Stimulated activated CD8-positive, alpha-beta memory T cell treated with anti-CD3 and anti-CD28 coated beads, Interleukin-7, amount 100 ng/mL, for 4 hours (primary cell): ENCODE measurements around the gene GJD3.

Experiments
- DNase-seq, 2 donors: peaks; one replicate each; pipeline ENCODE4 v3.0.0-alpha.2; 2020; ENCODE audit warnings: low read depth in 2 of 2

GJD3 gene

DNA sequence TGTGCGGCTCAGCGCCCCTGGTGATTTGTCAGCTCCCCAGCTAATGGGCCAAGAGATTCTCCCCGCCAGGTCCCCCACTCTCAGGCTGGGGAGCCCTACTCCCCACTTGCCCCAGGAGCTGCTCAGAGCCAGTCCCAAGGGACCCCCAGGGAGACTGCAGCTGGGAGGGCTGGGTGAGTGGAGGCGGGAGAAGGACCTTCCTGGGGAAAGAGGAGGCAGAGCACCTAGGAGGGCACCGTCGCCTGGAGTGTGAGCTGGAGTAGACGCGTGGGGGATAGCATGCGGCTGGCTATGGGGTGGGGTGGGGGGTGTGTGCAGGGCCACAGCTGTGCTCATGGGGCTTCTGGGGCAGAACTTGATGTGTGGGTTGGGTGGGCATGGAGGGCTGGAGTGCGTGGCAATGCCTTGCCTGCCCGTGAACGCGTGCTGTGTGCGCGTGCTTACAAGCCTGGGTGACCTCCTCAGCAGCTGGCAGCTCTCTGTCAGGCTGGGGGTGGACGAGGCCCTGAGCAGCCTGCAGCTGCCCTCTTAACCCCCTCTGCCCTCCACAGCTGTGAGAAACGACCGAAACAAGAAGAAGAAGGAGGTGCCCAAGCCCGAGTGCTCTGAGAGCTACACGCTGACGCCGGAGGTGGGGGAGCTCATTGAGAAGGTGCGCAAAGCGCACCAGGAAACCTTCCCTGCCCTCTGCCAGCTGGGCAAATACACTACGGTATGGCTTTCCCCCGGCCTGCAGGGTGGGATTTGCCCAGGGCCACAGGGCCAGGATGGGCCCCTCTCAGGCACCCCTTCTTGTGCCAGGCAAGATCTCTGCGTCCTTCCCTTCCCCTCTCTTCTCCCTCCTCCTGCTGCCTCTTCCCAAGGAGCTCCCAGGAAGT lies 12.9 kb downstream of the GJD3 start:
- DNase-seq, result no peak

- no peak for DNase-seq
Observed at GRCh38 chr17:40350689-40351358, 13.7 kb downstream of the GJD3 start.

- no peak for DNase-seq
Observed at GRCh38 chr17:40349895-40350688, 14.4 kb downstream of the GJD3 start.

DNA sequence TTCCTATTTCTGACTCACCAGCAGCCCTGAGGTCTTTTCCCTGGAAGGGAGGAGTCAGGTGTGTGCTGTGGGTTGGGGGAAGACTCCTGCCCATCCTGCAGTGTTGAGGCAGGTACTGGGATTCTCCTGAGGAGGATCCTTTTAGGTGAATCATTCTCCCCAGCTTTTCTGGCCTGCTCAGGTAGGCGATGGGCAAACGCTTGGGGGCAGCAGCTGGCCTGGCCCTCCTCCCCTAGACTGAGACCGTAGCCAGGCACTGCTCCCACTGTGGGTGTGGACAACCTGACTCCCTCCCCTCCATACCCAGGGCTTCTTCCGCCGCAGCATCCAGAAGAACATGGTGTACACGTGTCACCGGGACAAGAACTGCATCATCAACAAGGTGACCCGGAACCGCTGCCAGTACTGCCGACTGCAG lies 15.1 kb downstream of the GJD3 start:
- no peak for DNase-seq

DNA sequence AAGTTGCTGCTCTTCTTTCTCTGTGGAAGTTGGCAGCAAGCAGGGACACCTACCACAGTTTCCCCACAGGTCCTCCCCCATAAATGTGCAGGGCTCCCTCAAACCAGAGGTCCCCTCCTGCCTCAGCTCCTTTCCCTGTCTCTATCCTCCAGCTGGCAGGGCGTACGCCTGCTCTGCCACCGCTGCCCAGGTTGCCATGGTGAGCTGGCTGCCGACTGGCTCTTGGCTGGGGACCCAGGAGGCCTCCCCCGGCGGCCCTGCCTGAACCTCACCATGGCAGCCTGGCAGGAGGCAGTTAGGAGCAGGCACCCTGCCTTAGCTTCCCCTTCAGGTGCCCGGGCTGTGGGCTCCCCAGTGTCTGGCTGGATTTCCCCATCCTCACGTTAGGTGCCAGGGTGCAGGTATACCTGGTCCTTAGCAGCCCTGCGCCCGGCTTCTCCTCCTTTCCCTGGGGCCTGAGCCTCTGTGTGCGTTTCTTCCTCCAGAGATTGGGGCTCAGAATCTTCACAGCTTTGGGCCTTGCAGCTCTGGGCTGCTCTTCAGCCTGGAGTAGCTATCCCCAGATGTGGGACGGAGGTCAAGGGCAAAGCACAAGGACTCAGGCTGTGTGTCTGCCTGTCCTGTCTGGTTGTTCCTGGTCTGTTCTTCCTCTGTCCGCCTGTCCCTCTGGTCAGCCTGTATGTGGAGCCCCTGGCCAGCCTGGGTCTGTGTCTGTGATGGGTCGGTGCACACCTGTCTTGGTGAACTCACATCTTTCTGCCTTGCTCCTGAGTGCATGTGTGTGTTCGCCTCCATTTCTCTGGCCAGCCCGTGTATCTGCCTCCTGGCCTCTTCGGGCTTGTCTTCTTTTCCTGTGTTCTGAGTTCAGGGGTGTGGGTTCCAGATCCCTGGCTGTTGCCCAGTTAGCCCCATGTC lies 15.7 kb downstream of the GJD3 start:
- DNase-seq, result no peak

DNA sequence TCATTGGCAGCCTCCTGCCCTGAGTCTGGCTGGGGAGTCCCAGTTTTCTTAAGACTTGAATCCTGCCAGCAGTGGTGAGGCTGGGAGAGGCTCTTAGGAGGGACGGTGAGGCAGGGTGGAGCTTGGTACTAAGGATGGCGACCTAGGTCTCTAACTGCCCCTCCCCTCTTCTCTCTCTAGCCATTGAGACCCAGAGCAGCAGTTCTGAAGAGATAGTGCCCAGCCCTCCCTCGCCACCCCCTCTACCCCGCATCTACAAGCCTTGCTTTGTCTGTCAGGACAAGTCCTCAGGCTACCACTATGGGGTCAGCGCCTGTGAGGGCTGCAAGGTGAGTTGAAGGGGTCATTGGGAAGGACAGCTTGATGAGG lies 16.4 kb downstream of the GJD3 start:
- DNase-seq, result no peak

DNA sequence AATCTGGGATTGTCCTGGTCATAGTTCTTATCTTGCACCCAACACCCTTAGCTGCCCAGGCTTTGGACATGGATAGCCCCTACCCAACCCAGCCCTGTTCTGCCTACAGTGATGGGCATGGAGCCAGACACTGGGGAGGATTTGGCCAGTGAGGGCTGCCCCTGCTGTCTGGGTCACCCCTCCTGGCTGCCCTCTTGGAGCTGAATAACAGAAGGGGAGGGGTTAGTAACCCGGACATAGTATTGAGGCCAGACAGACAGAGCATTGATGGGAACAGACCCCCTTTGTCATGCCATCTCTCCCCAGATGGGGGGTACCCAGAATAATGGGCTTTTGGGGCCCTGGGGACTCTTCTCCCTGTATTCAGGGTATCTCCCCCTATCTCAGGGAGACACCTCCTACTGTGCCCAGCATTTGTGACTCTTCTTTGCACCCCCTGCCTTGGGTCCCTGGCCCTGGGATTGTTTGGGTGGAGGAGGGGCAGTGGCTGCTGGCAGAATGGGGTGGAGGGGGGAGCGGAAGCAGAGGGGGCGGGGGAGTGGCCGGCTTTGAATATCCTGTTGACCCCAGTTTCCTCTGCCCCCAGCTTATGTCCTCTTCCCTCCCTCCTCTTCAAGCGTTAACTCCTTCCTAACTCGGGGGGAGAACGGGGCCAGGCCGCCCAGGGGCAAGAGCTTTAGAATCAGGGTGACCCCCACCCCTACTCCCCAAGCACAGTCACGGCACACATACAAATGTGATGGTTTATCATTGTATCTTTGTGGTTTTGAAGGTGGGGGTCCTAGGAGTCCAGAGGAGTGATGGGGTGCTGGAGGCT lies 17.0 kb downstream of the GJD3 start:
- no peak for DNase-seq

DNA sequence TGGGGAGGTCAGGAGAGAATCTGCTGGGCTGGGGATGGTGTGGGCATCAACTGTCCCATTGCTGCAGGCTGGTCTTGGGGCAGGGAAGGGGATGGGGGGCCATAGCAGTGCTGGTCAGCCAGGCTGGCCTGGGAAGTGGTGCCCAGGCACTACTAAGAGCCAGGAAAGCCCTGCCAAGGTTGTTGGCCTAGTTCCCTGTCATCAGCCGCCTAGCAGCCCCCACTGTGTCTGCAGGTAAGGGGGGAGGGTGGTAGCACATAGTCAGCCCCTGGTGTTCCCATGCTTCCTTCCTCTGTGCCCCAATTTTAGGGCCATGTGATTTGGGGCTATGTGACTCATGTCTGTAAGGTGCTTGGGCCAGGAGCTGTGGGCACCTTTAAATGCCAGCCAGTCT lies 17.8 kb downstream of the GJD3 start:
- no peak for DNase-seq

- DNase-seq, result no peak
Observed at GRCh38 chr17:40345994-40346764, 18.4 kb downstream of the GJD3 start.

- no peak for DNase-seq
Observed at GRCh38 chr17:40345161-40345993, 19.2 kb downstream of the GJD3 start.

GRCh38 chr17:40344421-40345160 lies 19.9 kb downstream of the GJD3 start:
- no peak for DNase-seq

GRCh38 chr17:40343219-40344119 lies 21.1 kb downstream of the GJD3 start:
- no peak for DNase-seq

DNA sequence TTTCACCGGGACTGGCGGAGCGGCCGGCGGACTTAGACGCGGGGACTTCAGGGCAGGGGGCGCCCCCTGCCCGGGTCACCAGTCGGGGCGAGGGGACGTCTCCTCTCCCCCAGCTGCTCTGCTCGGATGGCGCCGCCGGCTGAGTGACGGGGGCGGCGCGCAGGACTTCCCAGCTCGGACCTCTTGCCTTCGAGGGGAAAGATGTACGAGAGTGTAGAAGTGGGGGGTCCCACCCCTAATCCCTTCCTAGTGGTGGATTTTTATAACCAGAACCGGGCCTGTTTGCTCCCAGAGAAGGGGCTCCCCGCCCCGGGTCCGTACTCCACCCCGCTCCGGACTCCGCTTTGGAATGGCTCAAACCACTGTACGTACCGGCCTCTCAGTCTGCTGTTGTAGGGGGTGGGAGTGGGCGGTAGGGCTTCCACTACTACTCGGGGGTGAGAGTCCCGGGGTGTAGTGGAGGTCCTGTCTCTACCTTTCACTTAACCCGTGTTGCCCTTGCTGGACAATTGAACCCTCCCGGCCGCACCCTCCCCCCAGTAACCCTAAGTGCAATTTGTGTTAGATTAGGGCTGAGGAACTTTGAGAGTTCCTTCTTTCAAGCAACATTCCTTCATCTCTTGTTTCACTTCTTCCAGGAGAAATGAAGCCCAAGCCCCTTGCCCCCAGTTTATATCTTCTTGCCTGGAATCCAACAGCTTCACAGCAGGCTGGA lies 21.9 kb downstream of the GJD3 start:
- DNase-seq, result no peak

GRCh38 chr17:40341808-40342503 lies 22.6 kb downstream of the GJD3 start:
- DNase-seq, result no peak

DNA sequence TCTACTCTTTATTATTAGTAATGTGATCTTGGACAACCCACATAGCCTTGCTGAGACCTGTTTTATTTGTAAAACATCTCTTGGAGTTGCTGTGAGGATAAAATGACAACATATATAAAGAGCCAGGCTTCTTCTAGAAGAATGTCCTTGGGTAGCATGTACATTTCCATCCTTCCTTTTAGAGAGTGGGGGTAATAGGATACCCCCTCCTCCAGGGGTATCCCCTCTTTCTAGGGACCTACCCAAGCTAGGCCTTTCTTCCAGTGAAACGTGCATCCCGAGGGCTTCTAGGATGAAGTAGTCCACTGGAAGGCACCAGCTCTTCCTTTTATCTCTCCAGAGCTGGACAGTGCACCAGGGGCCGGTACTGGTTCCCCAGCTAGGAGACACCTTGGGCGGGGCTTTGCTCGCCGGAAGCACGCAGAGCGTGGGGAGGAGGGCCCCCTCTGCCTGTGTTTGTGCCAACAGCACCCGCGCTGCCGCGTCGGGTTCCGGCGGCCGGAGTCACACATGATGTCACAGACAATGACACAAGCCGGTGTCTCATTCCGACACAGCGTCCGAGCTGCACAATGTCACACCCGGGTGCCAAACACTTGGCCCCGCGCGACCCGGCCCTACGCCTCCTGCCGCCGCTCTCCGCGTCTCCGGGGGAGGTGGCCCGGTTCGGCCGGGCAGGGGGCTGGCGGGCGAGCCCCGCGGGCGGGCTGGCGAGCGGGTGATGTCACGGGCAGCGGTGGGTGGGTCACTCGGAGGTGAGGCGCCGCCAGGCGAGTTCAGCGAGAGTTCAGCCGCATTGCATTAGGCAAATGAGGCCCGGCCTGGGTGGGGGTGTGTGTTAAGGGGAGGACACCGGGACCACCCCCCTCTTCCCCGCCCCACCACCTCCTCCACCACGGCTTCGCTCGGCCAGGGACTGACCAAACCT lies 23.4 kb downstream of the GJD3 start:
- DNase-seq, result peak; percentile 71 to 82
